SK-N-SH (cell line): ENCODE data around the gene CCN6. TPM values are rescaled to one million over a fixed set of nuclear protein-coding genes. Genes with fewer than 3 reads are reported as not detected.

Experiments used
- CTCF ChIA-PET: fragments of 300-600, 350-600 bp; formaldehyde crosslinking; extraction: SDS; loops from one replicate; lab custom pipeline; 2021; lab: Yijun Ruan, JAX
- POLR2A ChIA-PET: fragments of 350-600 bp; sonication (Branson Sonifier 250); formaldehyde crosslinking; extraction: SDS; loops from one replicate; lab custom pipeline; 2020; ENCODE audit warnings: antibody characterized with exemption, inconsistent platforms; lab: Yijun Ruan, JAX
- DNase-seq: peaks from one replicate; pipeline ENCODE4 v3.0.0; 2012
- H2AFZ ChIP-seq: fragments of 200-600 bp; sonication (generic); 2 replicates; pipeline ENCODE4 v1.8.1; 2016; ENCODE audit warnings: antibody characterized with exemption, mild to moderate bottlenecking, low read depth
- H3F3A ChIP-seq: fragments of 200-600 bp; sonication (generic); replicated peaks from 2 replicates; pipeline ENCODE3; 2016; ENCODE audit warnings: antibody characterized with exemption, mild to moderate bottlenecking; ENCODE audit not compliant: insufficient read depth
- H3K27ac ChIP-seq, 2 experiments: fragments of 200-500 bp in 1 of 2; fragments of 200-600 bp in 1 of 2; sonication (Bioruptor generic) in 1 of 2; sonication (generic), shearing (Covaris generic) in 1 of 2; 2 replicates each; pipeline versions ENCODE4 v1.5.1 to v1.6.1; 2014 to 2016; ENCODE audit warnings: low read depth in 2 of 2, inconsistent platforms in 1 of 2, low read length in 1 of 2, mild to moderate bottlenecking in 1 of 2, mixed read lengths in 1 of 2
- H3K27me3 ChIP-seq: fragments of 200-600 bp; sonication (generic), shearing (Covaris generic); 2 replicates; pipeline ENCODE4 v1.6.1; 2016; ENCODE audit warnings: mixed run types; ENCODE audit not compliant: insufficient read depth
- H3K36me3 ChIP-seq, 2 experiments: fragments of 200-500 bp in 1 of 2; fragments of 200-600 bp in 1 of 2; sonication (Bioruptor generic) in 1 of 2; sonication (generic) in 1 of 2; replicated peaks in 1 of 2; 2 replicates each; pipeline versions ENCODE3 to v1.5.1; 2014 to 2016; ENCODE audit warnings: low read length in 1 of 2, mild to moderate bottlenecking in 1 of 2; ENCODE audit not compliant: insufficient read depth in 2 of 2, control insufficient read depth in 1 of 2
- H3K4me1 ChIP-seq, 2 experiments: fragments of 200-500 bp in 1 of 2; fragments of 200-600 bp in 1 of 2; sonication (Bioruptor generic) in 1 of 2; sonication (generic), shearing (Covaris generic) in 1 of 2; 2 replicates each; pipeline versions ENCODE4 v1.5.1 to v1.6.1; 2014 to 2016; ENCODE audit warnings: low read depth in 1 of 2, low read length in 1 of 2, mixed run types in 1 of 2; ENCODE audit not compliant: insufficient read depth in 2 of 2, control insufficient read depth in 1 of 2
- H3K4me2 ChIP-seq: fragments of 200-600 bp; sonication (generic), shearing (Covaris generic); 2 replicates; pipeline ENCODE4 v1.6.1; 2017; ENCODE audit warnings: mixed run types
- H3K4me3 ChIP-seq, 2 experiments: fragments of 200-500 bp in 1 of 2; fragments of 200-600 bp in 1 of 2; sonication (Bioruptor generic) in 1 of 2; sonication (generic), shearing (Covaris generic) in 1 of 2; 2 replicates each; pipeline versions ENCODE4 v1.5.1 to v1.8.1; 2014 to 2016; ENCODE audit warnings: low read depth in 2 of 2, inconsistent platforms in 1 of 2, low read length in 1 of 2, mild to moderate bottlenecking in 1 of 2, mixed read lengths in 1 of 2, moderate library complexity in 1 of 2
- H3K79me2 ChIP-seq: fragments of 200-600 bp; sonication (generic); 2 replicates; pipeline ENCODE4 v1.8.1; 2017; ENCODE audit warnings: mild to moderate bottlenecking; ENCODE audit not compliant: insufficient read depth
- H3K9ac ChIP-seq: fragments of 200-600 bp; sonication (generic); 2 replicates; pipeline ENCODE4 v1.6.1; 2017; ENCODE audit warnings: mixed run types
- H3K9me2 ChIP-seq: fragments of 200-600 bp; sonication (generic); 2 replicates; pipeline ENCODE4 v1.6.1; 2017; ENCODE audit warnings: mixed run types
- H3K9me3 ChIP-seq: fragments of 200-600 bp; sonication (generic); 2 replicates; pipeline ENCODE4 v1.6.1; 2017; ENCODE audit warnings: mixed run types, mild to moderate bottlenecking, moderate library complexity
- H4K20me1 ChIP-seq: fragments of 200-600 bp; sonication (generic); 2 replicates; pipeline ENCODE4 v1.6.1; 2017; ENCODE audit warnings: mild to moderate bottlenecking, mixed run types; ENCODE audit not compliant: insufficient read depth
- CHD2 ChIP-seq: fragments of 150-350 bp; IDR thresholded peaks from 2 replicates; pipeline ENCODE4 v1.6.1; 2018; ENCODE audit warnings: low read length; ENCODE audit not compliant: partially characterized antibody
- ELF1 ChIP-seq: IDR thresholded peaks from 2 replicates; pipeline ENCODE4 v1.4.0; 2012
- EP300 ChIP-seq, 2 experiments: IDR thresholded peaks; 2 replicates each; pipeline versions ENCODE4 v1.4.0 to v1.6.1; 2012; ENCODE audit warnings: borderline replicate concordance in 1 of 2, low read depth in 1 of 2, low read length in 1 of 2
- EZH2phosphoT487 ChIP-seq: fragments of 200-600 bp; sonication (generic); IDR thresholded peaks from 2 replicates; pipeline ENCODE4 v1.6.1; 2017; ENCODE audit warnings: low read depth, mixed run types, mild to moderate bottlenecking, antibody characterized with exemption, moderate library complexity, borderline replicate concordance
- FOXJ3 ChIP-seq: sonication (generic); formaldehyde crosslinking; IDR thresholded peaks from 2 replicates; pipeline ENCODE4 v1.5.1; 2020; ENCODE audit warnings: mild to moderate bottlenecking, missing genetic modification reagents
- FOXM1 ChIP-seq: IDR thresholded peaks from 2 replicates; pipeline ENCODE4 v1.4.0; 2012; ENCODE audit warnings: low read depth, mild to moderate bottlenecking
- JUND ChIP-seq: IDR thresholded peaks from 2 replicates; pipeline ENCODE4 v1.4.0; 2012
- MXI1 ChIP-seq: IDR thresholded peaks from 2 replicates; pipeline ENCODE4 v1.6.1; 2012; ENCODE audit warnings: mild to moderate bottlenecking, low read depth, low read length, improper control_type of control experiment
- NFIC ChIP-seq: IDR thresholded peaks from 2 replicates; pipeline ENCODE4 v1.4.0; 2012; ENCODE audit warnings: borderline replicate concordance
- NRF1 ChIP-seq: IDR thresholded peaks from 2 replicates; pipeline ENCODE4 v1.6.1; 2012; ENCODE audit warnings: low read depth, mild to moderate bottlenecking, low read length
- RAD21 ChIP-seq: IDR thresholded peaks from 2 replicates; pipeline ENCODE4 v1.6.1; 2012; ENCODE audit warnings: mild to moderate bottlenecking, low read length
- RCOR1 ChIP-seq: fragments of 150-350 bp; IDR thresholded peaks from 2 replicates; pipeline ENCODE4 v1.6.1; 2017; ENCODE audit warnings: antibody characterized with exemption, low read length
- RFX5 ChIP-seq: IDR thresholded peaks from 2 replicates; pipeline ENCODE4 v1.6.1; 2012; ENCODE audit warnings: mild to moderate bottlenecking, improper control_type of control experiment, low read length
- SIN3A ChIP-seq: IDR thresholded peaks from 2 replicates; pipeline ENCODE4 v1.6.1; 2012; ENCODE audit warnings: low read depth, mild to moderate bottlenecking, low read length, moderate library complexity, borderline replicate concordance
- SMC3 ChIP-seq: IDR thresholded peaks from 2 replicates; pipeline ENCODE4 v1.6.1; 2012; ENCODE audit warnings: low read depth, low read length, improper control_type of control experiment
- TAF1 ChIP-seq: IDR thresholded peaks from 2 replicates; pipeline ENCODE4 v1.6.1; 2012; ENCODE audit warnings: low read depth, mild to moderate bottlenecking, low read length, moderate library complexity, borderline replicate concordance
- TCF12 ChIP-seq: IDR thresholded peaks from 2 replicates; pipeline ENCODE4 v1.4.0; 2012
- TEAD4 ChIP-seq: IDR thresholded peaks from 2 replicates; pipeline ENCODE4 v1.4.0; 2012; ENCODE audit warnings: mild to moderate bottlenecking, borderline replicate concordance; ENCODE audit not compliant: insufficient read depth
- WGBS: methylation state at CpG from one replicate; pipeline ENCODE4 v1.1.6; 2017; ENCODE audit warnings: low lambda C conversion rate; 5-methylcytosine and 5-hydroxymethylcytosine counted together
- polyA plus RNA-seq, 3 experiments: library from polyadenylated mRNA; depleted of rRNA; stranded (reverse); fragments of >200 nt; gene quantifications; 2 replicates each; pipeline ENCODE4 v1.2.3, GENCODE V29; 2012
- TF ChIP-seq, protein P1 (sequence below): IDR thresholded peaks from 2 replicates; pipeline ENCODE4; 2012
- TF ChIP-seq, protein P2 (sequence below): fragments of 150-350 bp; IDR thresholded peaks from 2 replicates; pipeline ENCODE4 v1.6.1; 2017; ENCODE audit warnings: antibody characterized with exemption, low read length, low read depth, borderline replicate concordance
- TF ChIP-seq, protein P3 (sequence below): IDR thresholded peaks from 2 replicates; pipeline ENCODE4 v1.6.1; 2012; ENCODE audit warnings: mild to moderate bottlenecking, low read depth, low read length, moderate library complexity
- TF ChIP-seq, protein P4 (sequence below): IDR thresholded peaks from 2 replicates; pipeline ENCODE4 v1.4.0; 2012; ENCODE audit warnings: low read depth

The CCN6 gene
- polyA plus RNA-seq, 1 of the 3 experiments (the other 2 are of a cell fraction), result not detected

DNA sequence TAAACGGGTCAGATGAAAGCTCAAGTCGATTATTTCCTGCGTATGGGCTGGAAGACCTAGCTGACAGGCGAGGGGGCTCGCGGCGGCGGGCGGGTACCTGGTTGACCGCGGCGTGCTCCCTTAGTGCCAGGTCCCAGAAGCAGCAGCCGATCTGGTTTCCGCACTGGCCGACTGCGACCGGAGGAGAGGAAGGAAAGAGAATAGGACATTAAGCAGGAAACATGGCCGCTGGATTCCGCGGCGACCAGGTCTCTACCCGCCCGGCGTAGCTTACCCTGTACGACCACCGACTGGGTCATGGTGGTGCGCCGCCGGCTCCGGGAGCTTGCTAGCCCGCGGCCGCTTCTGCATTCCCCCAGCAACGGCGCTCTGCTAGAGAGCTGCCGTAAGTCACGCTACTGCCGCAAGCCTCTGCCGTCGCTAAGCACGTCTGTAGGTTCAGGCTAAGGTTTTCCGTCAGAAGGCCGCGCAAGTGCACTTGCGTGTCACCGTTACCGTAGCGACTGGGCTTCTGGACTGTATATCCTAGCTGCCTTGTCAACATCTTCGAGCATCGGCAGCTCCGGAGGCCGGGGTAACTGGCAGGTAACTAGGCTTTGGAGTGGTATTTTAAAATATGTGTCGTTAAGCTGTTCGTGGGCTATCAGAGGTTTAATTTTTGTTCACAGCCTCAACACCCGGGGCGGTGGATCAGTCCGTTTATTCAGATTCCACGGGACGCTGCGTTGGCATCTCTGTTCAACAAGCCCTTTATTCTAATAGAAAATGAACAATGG is 33.4 kb downstream of the CCN6 start, which contains the start of the genes FAM229B and TUBE1 (continued):
- TF ChIP-seq TEAD4 (0 out of 2 replicates have a peak, but pooled peaks have one; percentile 10), ELF1 (no peak), FOXJ3 (CRISPR knock-in tag) (0 out of 2 replicates have a peak, but pooled peaks have one; percentile 51), NRF1 (peak; percentile 69), JUND (no peak), CHD2 (peak; percentile 41), RAD21 (no peak), EP300 (IDR thresholded peaks at IDR 0.05; ENCODE audit: borderline replicate concordance in 1 of 2, low read depth in 1 of 2, low read length in 1 of 2) (no peak; a peak in 1 of 4 replicates), TAF1 (0 out of 2 replicates have a peak, but pooled peaks have one; percentile 44), NFIC (no peak), SMC3 (no peak; the same call in 1 of the 2 replicates), RCOR1 (0 out of 2 replicates have a peak, but pooled peaks have one; percentile 50), MXI1 (peak; percentile 91), TCF12 (peak; percentile 51; the same call in 1 of the 2 replicates), SIN3A (peak; percentile 63; the same call in 1 of the 2 replicates)
- TF ChIP-seq, protein P1, sequence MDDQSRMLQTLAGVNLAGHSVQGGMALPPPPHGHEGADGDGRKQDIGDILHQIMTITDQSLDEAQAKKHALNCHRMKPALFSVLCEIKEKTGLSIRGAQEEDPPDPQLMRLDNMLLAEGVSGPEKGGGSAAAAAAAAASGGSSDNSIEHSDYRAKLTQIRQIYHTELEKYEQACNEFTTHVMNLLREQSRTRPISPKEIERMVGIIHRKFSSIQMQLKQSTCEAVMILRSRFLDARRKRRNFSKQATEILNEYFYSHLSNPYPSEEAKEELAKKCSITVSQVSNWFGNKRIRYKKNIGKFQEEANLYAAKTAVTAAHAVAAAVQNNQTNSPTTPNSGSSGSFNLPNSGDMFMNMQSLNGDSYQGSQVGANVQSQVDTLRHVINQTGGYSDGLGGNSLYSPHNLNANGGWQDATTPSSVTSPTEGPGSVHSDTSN, result peak; percentile 62
- TF ChIP-seq, protein P2, sequence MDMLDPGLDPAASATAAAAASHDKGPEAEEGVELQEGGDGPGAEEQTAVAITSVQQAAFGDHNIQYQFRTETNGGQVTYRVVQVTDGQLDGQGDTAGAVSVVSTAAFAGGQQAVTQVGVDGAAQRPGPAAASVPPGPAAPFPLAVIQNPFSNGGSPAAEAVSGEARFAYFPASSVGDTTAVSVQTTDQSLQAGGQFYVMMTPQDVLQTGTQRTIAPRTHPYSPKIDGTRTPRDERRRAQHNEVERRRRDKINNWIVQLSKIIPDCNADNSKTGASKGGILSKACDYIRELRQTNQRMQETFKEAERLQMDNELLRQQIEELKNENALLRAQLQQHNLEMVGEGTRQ, result no peak

DNA sequence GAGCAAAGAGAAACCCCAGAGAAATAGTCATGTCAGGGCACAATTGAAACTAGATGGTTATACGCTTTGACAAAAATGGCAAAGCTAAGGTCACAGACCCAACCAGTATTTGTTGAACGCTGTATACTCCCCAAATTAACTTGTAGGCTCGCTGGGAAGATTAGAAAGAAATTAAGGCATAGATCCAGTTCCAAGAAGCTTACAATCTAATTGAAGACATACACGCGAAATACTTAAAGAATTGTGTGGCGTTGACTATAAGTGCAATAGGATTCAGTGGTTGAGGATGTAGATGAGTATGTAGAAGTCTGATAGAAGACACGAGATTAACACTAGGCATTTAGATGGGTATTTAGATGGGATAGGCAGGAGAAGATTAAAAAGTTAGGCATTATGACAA is 34.0 kb downstream of the CCN6 start:
- Histone ChIP-seq H3K9ac (peak overlapping the region; percentile 68), H3K4me1 (peaks cover 2 to 5% of the 10 kb centered on the region in 2 experiments; a peak in 3 of 4 replicates), H3K4me2 (peak overlapping the region; percentile 78), H3K27me3 (no peaks in the 10 kb centered on the region), H3K9me3 (no peaks in the 10 kb centered on the region), H3K79me2 (no peaks in the 10 kb centered on the region; the same call in 1 of the 2 replicates), H2AFZ (peak overlapping the region; percentile 86), H3F3A (peaks cover 4% of the 10 kb centered on the region), H3K4me3 (peak overlapping the region; percentile 91 to 93), H3K36me3 (peaks cover 21 to 24% of the 10 kb centered on the region in 2 experiments), H4K20me1 (no peaks in the 10 kb centered on the region), H3K27ac (peak overlapping the region; percentile 77 to 88), H3K9me2 (no peaks in the 10 kb centered on the region)
- CTCF ChIA-PET, result interaction anchor here (0.8 to 3.7 kb wide), 9 partner anchors 9 to 76 kb away, joined by 3 to 42 read pairs (median 4); no protein-coding TSS in a partner anchor
- WGBS, result 3% methylated on average over 7 of the region's 7 CpGs
- no peak for DNase-seq
- POLR2A ChIA-PET, result interaction anchor here (0.7 to 1.2 kb wide), 2 partner anchors 62 to 79 kb away, joined by 3 read pairs; no protein-coding TSS in a partner anchor
- TF ChIP-seq TAF1 (no peak), CHD2 (no peak), SIN3A (no peak), MXI1 (no peak), EZH2phosphoT487 (no peak), NRF1 (no peak), RFX5 (no peak), FOXJ3 (CRISPR knock-in tag) (no peak), FOXM1 (no peak)
- TF ChIP-seq, protein P3, sequence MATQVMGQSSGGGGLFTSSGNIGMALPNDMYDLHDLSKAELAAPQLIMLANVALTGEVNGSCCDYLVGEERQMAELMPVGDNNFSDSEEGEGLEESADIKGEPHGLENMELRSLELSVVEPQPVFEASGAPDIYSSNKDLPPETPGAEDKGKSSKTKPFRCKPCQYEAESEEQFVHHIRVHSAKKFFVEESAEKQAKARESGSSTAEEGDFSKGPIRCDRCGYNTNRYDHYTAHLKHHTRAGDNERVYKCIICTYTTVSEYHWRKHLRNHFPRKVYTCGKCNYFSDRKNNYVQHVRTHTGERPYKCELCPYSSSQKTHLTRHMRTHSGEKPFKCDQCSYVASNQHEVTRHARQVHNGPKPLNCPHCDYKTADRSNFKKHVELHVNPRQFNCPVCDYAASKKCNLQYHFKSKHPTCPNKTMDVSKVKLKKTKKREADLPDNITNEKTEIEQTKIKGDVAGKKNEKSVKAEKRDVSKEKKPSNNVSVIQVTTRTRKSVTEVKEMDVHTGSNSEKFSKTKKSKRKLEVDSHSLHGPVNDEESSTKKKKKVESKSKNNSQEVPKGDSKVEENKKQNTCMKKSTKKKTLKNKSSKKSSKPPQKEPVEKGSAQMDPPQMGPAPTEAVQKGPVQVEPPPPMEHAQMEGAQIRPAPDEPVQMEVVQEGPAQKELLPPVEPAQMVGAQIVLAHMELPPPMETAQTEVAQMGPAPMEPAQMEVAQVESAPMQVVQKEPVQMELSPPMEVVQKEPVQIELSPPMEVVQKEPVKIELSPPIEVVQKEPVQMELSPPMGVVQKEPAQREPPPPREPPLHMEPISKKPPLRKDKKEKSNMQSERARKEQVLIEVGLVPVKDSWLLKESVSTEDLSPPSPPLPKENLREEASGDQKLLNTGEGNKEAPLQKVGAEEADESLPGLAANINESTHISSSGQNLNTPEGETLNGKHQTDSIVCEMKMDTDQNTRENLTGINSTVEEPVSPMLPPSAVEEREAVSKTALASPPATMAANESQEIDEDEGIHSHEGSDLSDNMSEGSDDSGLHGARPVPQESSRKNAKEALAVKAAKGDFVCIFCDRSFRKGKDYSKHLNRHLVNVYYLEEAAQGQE, result no peak
- TF ChIP-seq, protein P4, sequence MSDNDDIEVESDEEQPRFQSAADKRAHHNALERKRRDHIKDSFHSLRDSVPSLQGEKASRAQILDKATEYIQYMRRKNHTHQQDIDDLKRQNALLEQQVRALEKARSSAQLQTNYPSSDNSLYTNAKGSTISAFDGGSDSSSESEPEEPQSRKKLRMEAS, result no peak
